Brain microvascular endothelial cell (primary cell): ENCODE results near the gene CTBP2.

Experiments used
- DNase-seq: peaks from one replicate; pipeline ENCODE4 v3.0.0-alpha.2; 2020
- H3K27ac ChIP-seq: fragments of 250-450 bp; sonication (Bioruptor Pico); 2 replicates; pipeline ENCODE4 v1.5.1; 2020; ENCODE audit warnings: mild to moderate bottlenecking, moderate library complexity
- H3K27me3 ChIP-seq: fragments of 250-450 bp; sonication (Bioruptor Pico); replicated peaks from 2 replicates; pipeline ENCODE4 v1.5.1; 2020; ENCODE audit warnings: mild to moderate bottlenecking
- H3K36me3 ChIP-seq: fragments of 250-450 bp; sonication (Bioruptor Pico); replicated peaks from 2 replicates; pipeline ENCODE4 v1.5.1; 2020; ENCODE audit warnings: mild to moderate bottlenecking
- H3K4me3 ChIP-seq: 2 replicates; pipeline ENCODE4 v1.5.1; 2011; ENCODE audit warnings: low read depth, mild to moderate bottlenecking, control low read depth, low read length, moderate library complexity
- CTCF ChIP-seq: IDR thresholded peaks from 2 replicates; pipeline ENCODE4 v1.5.1; 2011; ENCODE audit warnings: low read depth, mild to moderate bottlenecking, moderate library complexity, low read length, control low read depth, inconsistent platforms; ENCODE audit errors: missing control alignments
- in situ Hi-C: cut with HindIII; loops from 2 replicates; pipeline ENCODE4 v1.10.0; 2017; ENCODE audit warnings: low sequenced_read_pairs, low pct_ligation_motif_present

Gene CTBP2

DNA sequence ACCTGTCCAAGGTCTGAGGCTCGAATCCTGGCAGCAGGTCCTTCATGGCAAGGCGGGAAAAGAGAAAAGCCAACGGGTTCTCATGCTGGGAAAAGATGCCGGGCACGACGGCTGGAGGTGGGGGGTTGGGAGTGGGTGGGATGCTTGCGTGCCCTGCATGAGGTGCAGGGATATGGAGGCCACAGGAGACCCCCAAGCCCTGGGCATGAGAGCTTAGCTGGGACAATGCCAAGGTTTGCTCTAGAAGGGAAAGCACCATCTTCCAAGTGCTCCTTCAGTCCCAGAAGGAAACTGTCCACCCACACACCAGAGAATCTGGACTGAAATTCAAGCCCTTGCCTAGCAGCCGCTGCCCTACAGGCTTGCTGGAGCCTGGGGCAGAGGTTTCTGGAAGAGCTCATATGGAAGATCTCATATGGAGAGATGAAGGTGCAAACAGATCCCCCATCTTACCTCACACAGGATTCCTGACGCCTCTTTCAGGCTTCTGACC, 154.1 kb downstream of the CTBP2 start:
- TF ChIP-seq CTCF: no peak
- DNase-seq: no peak
- no peaks in the 10 kb centered on the region for H3K36me3 ChIP-seq
- no peaks in the 10 kb centered on the region for H3K27me3 ChIP-seq
- no peak overlapping the region for H3K27ac ChIP-seq
- in situ Hi-C loops: no loop called here
- no peak overlapping the region for H3K4me3 ChIP-seq

GRCh38 chr10:125005312-125006187, 154.8 kb downstream of the CTBP2 start:
- in situ Hi-C loops: no loop called here
- TF ChIP-seq CTCF: no peak
- Histone ChIP-seq H3K27ac (no peak overlapping the region), H3K36me3 (no peaks in the 10 kb centered on the region), H3K27me3 (no peaks in the 10 kb centered on the region), H3K4me3 (no peak overlapping the region)
- no peak for DNase-seq

- in situ Hi-C loops: no loop called here
- no peak overlapping the region for H3K4me3 ChIP-seq
- no peak overlapping the region for H3K27ac ChIP-seq
- H3K36me3 ChIP-seq: peaks cover 6% of the 10 kb centered on the region
- no peaks in the 10 kb centered on the region for H3K27me3 ChIP-seq
- TF ChIP-seq CTCF: no peak
- no peak for DNase-seq
These were observed 155.6 kb downstream of the CTBP2 start for GRCh38 chr10:125004571-125005311.

GRCh38 chr10:125003901-125004467, 156.4 kb downstream of the CTBP2 start:
- TF ChIP-seq CTCF: no peak
- Histone ChIP-seq H3K36me3 (peaks cover 6% of the 10 kb centered on the region), H3K27ac (no peak overlapping the region), H3K27me3 (no peaks in the 10 kb centered on the region), H3K4me3 (no peak overlapping the region)
- no peak for DNase-seq
- in situ Hi-C loops: no loop called here

- Histone ChIP-seq H3K27me3 (no peaks in the 10 kb centered on the region), H3K4me3 (no peak overlapping the region), H3K36me3 (peaks cover 6% of the 10 kb centered on the region), H3K27ac (no peak overlapping the region)
- DNase-seq: no peak
- peak; percentile 33 for TF ChIP-seq CTCF
- in situ Hi-C loops: no loop called here
These were observed 157.0 kb downstream of the CTBP2 start for GRCh38 chr10:125003146-125003900.
